ENCODE results near the gene CLEC3B.
A peak's percentile ranks its signal among the peaks of the same experiment; 100 is the strongest.

CLEC3B gene

DNA sequence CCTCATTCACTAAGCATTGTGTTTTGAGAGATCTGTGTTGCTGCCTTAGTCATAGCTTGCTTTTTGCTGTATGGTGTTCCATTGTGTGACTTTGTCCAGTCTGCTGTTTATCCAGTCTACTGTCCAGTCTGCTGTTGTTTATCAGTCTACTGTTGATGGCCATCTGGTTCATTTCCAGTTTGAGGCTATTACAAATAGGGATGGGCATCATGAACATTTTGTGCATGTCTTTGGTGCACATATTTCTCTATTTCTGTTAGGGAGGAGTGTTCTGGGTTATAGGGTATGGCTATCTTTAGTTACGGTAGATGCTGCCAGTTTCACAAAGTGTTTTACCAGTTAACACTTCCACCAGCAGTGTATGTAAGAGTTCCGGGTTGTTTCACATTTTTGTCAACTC lies 22.2 kb upstream of the CLEC3B start:
- DNase-seq, result no peak

DNA sequence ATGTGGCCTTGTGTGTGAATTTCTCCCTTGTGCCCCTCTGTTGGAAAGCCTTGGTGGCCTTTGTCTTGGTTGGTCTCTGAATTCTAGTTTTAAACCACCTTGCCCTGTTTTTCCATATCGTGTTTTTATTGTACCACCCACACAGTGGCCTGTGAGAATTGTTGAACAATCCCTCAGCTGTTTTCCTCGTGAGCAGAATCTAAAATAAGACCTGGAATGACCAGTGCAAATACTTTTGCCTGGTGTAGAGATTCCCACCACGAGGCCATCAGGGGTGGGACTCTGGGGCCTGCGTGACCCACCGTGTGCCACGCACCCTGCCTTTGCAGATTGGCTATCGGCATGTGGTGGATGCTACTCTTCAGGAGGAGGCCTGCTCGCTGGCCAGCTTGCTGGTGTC lies 19.0 kb upstream of the CLEC3B start:
- DNase-seq, result no peak

- no peak for DNase-seq
Measured at GRCh38 chr3:45008117-45008516, 18.0 kb upstream of the CLEC3B start.

- no peak for DNase-seq
Measured at GRCh38 chr3:45009868-45010267, 16.2 kb upstream of the CLEC3B start.

DNA sequence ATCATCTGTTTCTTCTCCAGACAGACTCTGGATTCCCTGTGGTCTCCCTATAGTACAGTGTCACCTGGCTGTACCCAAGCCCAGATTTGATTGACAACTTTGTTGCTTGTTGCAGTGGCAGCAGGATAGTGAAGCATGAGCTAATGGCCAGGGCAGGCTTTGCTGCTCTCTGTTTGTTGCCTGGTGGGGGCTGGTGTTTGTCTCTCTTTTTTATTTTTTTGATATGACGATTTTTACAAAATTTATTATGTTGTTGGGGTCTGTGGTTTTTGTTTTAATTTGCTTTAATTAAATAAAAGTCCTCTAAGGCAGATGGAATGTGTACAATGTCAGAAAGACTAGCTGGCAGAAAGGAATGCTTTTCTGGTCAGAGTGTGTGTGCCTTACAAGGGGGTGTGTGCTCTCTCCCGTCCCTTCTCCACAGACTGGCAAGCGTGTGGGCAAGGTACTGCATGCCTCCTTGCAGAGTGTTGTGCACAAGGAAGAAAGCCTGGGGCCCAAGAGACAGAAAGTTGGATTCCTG lies 15.2 kb upstream of the CLEC3B start:
- DNase-seq, result peak; percentile 12

- DNase-seq, result peak; percentile 38
Measured at GRCh38 chr3:45011756-45012508, 14.2 kb upstream of the CLEC3B start.

DNA sequence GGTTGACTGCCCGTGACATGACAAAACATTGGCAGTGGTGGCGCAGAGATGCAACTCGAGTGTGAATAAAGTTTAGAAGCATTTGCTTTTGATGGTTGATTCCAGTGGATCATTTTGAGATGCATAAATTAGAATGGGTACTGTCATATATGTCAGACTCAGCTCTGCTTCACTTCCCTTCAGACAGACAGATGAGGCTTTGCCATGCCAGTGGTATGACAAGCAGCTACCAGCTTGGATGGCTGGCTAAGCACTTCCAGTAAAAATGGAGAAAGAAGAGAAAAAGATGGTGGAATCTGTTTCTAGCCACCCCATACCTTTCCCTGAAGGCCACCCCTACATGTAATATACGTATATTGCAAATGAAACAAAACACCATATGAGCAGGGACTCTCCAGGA lies 13.5 kb upstream of the CLEC3B start:
- no peak for DNase-seq

DNA sequence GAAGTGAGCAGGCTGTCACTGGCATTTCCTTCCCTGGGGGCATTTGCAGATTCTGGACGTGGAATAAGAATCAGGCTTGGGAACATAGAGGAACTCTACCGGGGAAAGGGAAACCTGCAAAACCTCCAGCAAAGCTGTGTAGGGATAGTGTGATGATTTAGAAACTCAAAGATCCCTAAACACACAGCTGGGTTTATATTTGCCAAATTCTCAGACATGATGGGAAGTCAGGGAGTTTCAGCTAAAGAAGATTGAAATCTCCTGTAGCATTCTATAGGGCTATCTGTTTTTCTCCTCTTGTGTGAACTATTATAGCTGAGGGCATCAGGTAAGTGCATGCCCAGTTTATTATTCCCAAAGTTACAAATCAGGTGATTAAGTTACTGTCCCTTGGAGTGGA lies 9.2 kb upstream of the CLEC3B start:
- no peak for DNase-seq

DNA sequence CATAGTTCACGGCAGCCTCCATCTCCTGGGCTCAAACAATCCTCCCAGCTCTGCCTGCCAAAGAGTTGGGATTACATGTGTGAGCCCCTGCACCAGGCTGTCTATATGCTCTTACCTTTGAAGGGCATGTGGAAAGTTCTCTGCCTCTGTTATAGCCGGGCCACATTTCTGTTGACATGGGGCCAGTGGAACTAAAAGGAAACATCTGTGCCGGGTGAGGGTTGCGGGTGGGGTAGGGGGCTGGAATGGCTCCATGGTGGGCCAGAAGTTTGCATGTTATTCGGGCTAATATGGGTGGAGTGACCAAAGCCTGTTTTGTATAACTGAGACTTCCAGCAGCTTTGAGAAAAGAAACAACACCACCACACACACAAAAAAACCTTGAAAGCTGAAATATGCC lies 8.3 kb upstream of the CLEC3B start:
- no peak for DNase-seq

DNA sequence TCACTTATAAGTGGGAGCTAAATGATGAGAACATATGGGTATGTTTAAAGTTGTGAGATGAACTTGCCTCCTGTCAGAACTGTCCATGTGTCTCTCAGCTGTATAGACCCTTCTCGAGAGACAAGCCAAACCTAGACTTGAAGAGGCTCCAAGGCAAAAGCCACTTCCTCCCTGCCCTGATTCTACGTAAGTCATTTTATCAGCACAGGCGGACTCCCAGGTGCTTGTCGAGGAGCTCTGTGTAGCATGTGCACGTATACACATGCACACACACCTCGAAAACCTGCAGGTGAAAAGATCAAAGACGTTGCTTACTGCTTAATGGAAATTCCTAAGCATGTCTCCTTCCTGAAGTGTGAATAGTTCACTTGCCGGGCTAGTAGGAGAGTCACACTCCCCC lies 5.6 kb upstream of the CLEC3B start:
- no peak for DNase-seq

GRCh38 chr3:45021524-45022297 lies 4.4 kb upstream of the CLEC3B start:
- no peak for DNase-seq

DNA sequence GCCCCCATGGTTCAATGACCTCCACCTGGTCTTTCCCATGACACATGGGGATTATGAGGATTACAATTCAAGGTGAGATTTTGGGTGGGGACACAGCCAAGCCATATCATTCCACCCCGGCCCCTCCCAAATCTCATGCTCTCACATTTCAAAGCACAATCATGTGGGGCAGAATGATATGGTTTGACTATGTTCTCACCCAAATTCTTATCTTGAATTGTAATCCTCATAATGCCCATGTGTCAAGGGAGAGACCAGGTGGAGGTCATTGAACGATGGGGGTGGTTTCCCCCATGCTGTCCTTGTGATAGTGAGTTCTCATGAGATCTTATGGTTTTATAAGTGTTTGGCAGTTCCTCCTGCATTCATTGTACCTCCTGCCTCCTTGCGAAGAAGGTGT lies 2.4 kb upstream of the CLEC3B start:
- no peak for DNase-seq

DNA sequence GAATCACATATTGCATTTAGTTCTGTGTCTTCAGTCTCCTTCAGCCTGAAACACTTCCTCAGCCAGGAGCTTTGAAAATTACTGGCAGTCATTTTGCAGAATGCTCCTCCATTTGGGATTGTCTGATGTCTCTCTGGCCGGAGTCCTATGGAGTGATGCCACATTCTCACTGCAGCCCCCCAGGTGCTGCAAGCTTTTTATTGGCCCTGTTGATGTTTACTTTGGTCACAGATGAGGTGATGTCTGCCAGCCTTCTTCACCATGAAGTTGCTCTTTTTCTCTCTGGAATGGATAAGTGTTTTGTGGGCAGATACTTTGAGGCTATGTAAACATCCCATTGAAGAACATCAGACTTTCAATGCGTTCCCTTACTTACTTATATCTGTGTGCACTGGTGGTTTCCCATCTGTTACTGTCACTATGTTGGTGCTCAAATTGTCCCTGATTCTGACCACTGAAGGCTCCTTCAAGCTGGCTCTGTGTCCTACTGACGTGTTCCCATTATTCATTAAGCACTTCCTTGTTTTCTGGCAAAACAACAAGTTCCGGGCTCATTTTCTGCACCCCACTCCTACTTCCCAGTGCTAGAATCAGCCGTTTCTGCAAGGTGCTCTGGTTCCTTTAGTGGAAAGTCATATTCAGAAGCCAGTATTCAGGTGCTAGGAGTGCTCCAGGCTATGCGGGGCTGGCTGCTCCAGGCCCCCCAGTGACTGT lies 1.4 kb upstream of the CLEC3B start:
- DNase-seq, result no peak

DNA sequence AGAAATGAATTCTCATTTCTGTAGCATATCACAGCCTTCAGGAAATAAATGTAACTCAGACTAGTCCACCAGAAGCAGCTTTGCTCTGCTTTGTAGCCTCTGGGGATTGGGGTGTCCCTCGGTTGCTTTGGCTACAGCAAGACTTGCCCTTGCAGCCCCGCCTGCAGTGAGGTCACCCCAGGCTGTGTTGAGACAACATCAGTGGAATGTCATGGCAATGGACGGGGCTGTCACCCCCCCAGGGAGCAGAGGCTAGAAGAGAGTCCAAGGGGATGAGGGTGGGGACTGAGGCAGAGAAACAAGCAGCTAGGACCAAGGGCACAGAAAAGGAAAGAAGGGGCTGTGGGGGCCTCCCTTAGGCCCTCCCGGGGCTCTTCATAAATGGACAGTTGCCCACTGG lies 854 bp downstream of the CLEC3B start:
- DNase-seq, result peak; percentile 12

DNA sequence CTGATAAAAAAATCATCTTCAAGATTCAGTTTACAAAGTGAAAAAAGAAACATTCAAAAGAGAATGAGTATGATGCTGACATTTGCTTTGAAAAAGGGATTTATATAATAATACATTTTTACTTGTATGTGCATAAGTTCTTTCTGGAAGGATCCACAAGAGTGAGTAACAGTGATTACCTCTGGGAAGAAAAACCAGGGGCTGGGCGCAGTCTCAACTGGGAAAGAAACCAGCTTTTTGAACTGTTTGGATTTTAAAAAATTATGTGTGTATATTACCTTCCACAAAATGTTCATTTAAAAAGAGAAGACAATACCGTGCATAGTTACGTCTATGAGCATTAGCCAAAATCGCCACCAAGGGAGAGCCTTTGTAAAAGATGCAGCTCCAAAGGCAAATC lies 1.3 kb downstream of the CLEC3B start:
- DNase-seq, result no peak

DNA sequence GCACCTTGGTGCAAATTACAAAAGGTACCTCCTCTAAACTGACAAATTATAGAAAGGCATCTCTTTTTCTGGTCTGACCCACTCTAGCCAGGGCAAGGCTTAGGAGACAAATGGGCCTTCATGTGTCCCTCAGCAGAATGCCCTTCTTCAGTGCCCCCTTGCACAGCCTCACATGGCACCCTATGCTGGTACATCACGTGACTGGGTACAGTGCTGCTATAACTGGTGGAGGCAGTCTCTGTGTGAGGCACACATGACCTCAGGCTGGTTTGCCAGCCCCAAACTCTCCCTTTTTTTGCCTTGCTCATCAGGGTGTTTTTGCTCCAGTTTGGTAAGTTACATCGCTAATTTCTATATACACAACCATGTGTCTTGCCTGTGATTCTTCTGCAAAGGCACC lies 3.1 kb downstream of the CLEC3B start:
- DNase-seq, result no peak

DNA sequence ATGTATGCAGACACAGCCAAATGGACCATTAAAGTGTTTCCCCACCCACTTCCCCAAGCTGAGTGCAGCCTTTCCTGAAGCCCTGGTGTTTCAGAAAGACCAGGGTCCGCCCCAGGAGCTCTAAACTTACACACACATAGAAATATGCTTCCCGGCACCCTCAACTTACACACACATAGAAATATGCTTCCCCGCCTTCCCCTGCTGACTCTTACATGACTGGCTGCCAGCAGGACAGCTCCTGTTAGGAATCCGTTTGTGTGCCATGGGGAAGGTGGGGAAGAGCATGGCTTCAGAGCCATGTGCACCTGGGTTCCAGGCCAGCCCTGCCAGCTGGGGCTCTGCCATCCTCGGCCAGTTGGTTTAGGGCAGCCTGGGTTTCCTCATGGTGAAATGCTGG lies 3.6 kb downstream of the CLEC3B start:
- DNase-seq, result no peak

- DNase-seq, result no peak
Measured at GRCh38 chr3:45031531-45031930, 5.4 kb downstream of the CLEC3B start.

DNA sequence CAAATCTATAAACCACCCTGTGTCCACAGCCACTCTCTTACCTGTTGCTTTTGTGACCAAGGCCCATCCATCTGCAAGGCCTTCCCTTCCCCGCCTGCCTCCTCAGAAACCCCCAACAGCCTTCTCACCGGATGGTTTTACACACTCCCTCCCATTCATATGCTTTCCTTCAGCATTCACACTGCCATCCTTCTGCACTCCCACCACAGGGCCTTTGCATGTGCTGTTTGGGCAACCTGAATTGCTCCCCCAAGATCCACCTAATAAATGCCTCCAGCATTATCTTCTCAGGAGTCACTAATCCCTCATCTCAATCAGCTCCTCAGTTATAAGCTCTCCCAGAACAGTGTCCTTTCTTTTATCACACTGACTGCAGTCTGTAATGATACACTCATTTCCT lies 6.0 kb downstream of the CLEC3B start:
- DNase-seq, result no peak

GRCh38 chr3:45033791-45034190 lies 7.7 kb downstream of the CLEC3B start:
- no peak for DNase-seq

- no peak for DNase-seq
Measured at GRCh38 chr3:45034612-45035252, 8.6 kb downstream of the CLEC3B start.

GRCh38 chr3:45035441-45036301 lies 9.6 kb downstream of the CLEC3B start:
- DNase-seq, result no peak

Data from GOT3 (cell line).